ENCODE data around the gene E4F1.

DNA sequence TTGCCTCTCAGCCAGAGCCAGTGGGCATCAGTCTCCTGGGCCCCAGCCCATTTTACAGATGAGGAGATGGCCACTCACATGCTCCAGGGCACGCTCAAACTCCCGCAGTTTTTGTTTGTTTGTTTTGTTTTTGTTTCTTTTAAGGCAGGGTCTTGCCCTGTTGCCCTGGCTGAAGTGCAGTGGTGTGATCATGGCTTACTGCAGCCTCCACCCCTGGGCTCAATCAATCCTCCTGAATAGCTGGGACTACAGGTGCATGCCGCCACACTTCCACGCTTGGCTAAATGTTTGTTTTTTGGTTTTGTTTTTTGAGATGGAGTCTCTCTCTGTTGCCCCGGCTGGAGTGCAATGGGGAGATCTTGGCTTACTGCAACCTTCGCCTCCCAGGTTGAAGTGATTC lies 3.5 kb downstream of the E4F1 start:
- TF ChIP-seq EZH2 (IDR thresholded peaks at IDR 0.05; ENCODE audit: borderline replicate concordance, low read depth, low read length, severe bottlenecking) (no peak), CTCF (IDR thresholded peaks at IDR 0.05; ENCODE audit: extremely low read depth in 1 of 2, insufficient read depth in 1 of 2, low read depth in 1 of 2, low read length in 2 of 2) (no peak), POLR2AphosphoS5 (IDR thresholded peaks at IDR 0.05; ENCODE audit: insufficient read depth, low read depth, low read length) (no peak)
- TF ChIP-seq, protein P1, sequence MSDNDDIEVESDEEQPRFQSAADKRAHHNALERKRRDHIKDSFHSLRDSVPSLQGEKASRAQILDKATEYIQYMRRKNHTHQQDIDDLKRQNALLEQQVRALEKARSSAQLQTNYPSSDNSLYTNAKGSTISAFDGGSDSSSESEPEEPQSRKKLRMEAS (IDR thresholded peaks at IDR 0.05; ENCODE audit: insufficient read depth, insufficient read length) = no peak

Data from endothelial cell of umbilical vein (primary cell).